ENCODE measurements around the gene CCDC141. TPM values are rescaled to one million over a fixed set of nuclear protein-coding genes. Genes with fewer than 3 reads are reported as not detected.
"Not testable (repeated sequence)": the region's sequence is repeated elsewhere in the genome, so short reads cannot be mapped to it uniquely, and the experiment has no call there.

Gene CCDC141
- total RNA-seq, 1 donor = not detected

DNA sequence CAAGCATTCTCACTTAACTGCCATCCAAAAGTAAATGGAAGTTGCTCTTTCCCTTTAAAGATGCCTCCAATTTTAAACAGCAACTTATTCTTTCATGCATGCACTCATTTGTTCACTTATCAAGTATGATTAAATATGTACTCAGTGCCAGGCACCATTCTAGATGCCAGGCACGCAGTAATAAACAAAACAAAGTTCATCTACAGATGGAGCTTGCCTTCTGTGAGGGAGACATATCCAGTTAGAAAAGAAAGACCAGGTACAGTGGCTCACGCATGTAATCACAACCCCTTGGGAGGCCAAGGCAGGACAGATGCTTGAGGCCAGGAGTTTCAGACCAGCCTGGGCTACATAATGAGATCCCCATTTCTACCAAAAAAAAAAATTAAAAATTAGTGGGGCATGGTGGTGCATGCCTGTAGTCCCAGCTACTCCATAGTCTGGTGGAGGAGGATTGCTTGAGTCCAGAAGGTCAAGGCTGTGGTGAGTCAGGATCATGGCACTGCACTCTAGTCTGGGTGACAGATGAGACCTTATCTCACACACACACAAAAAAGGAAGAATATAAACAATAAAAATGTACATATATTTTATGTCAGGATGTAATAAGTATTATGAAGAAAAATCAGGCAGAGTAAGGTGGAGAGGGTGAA lies 19.2 kb upstream of the CCDC141 start:
- Histone ChIP-seq H3K79me2 (ENCODE audit: insufficient read depth, low read length) (no peaks in the 10 kb centered on the region), H3K27ac (ENCODE audit: low read depth, low read length) (no peak overlapping the region), H2AFZ (ENCODE audit: low read length) (no peak overlapping the region), H3K4me1 (ENCODE audit: insufficient read depth, low read length) (no peaks in the 10 kb centered on the region), H3K4me2 (ENCODE audit: insufficient read depth, low read length) (no peak overlapping the region), H3K9me3 (ENCODE audit: low read depth, low read length) (no peaks in the 10 kb centered on the region), H3K27me3 (ENCODE audit: insufficient read depth, low read length) (no peaks in the 10 kb centered on the region), H4K20me1 (ENCODE audit: insufficient read depth, low read length) (no peaks in the 10 kb centered on the region), H3K4me3 (ENCODE audit: insufficient read depth, low read length) (no peak overlapping the region), H3K36me3 (ENCODE audit: insufficient read depth, low read length) (no peaks in the 10 kb centered on the region)
- TF ChIP-seq, protein P1, sequence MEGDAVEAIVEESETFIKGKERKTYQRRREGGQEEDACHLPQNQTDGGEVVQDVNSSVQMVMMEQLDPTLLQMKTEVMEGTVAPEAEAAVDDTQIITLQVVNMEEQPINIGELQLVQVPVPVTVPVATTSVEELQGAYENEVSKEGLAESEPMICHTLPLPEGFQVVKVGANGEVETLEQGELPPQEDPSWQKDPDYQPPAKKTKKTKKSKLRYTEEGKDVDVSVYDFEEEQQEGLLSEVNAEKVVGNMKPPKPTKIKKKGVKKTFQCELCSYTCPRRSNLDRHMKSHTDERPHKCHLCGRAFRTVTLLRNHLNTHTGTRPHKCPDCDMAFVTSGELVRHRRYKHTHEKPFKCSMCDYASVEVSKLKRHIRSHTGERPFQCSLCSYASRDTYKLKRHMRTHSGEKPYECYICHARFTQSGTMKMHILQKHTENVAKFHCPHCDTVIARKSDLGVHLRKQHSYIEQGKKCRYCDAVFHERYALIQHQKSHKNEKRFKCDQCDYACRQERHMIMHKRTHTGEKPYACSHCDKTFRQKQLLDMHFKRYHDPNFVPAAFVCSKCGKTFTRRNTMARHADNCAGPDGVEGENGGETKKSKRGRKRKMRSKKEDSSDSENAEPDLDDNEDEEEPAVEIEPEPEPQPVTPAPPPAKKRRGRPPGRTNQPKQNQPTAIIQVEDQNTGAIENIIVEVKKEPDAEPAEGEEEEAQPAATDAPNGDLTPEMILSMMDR (IDR thresholded peaks at IDR 0.05; ENCODE audit: extremely low read depth, low read depth, low read length) = no peak
- no peak for DNase-seq (ENCODE audit: insufficient read length, low spot score, missing footprints)

- Histone ChIP-seq H3K4me1 (ENCODE audit: insufficient read depth, low read length) (no peaks in the 10 kb centered on the region), H3K4me2 (ENCODE audit: insufficient read depth, low read length) (no peak overlapping the region), H3K9me3 (ENCODE audit: low read depth, low read length) (no peaks in the 10 kb centered on the region), H4K20me1 (ENCODE audit: insufficient read depth, low read length) (no peaks in the 10 kb centered on the region), H3K79me2 (ENCODE audit: insufficient read depth, low read length) (no peaks in the 10 kb centered on the region), H3K36me3 (ENCODE audit: insufficient read depth, low read length) (no peaks in the 10 kb centered on the region), H3K27ac (ENCODE audit: low read depth, low read length) (no peak overlapping the region), H3K27me3 (ENCODE audit: insufficient read depth, low read length) (no peaks in the 10 kb centered on the region), H2AFZ (ENCODE audit: low read length) (no peak overlapping the region), H3K4me3 (ENCODE audit: insufficient read depth, low read length) (no peak overlapping the region)
- TF ChIP-seq, protein P1 (IDR thresholded peaks at IDR 0.05; ENCODE audit: extremely low read depth, low read depth, low read length) = no peak
- DNase-seq (ENCODE audit: insufficient read length, low spot score, missing footprints) = no peak
Observed at GRCh38 chr2:179059026-179059700, 9.2 kb upstream of the CCDC141 start.

- no peaks in the 10 kb centered on the region for H4K20me1 ChIP-seq (ENCODE audit: insufficient read depth, low read length)
- no peak overlapping the region for H3K27ac ChIP-seq (ENCODE audit: low read depth, low read length)
- H3K4me3 ChIP-seq (ENCODE audit: insufficient read depth, low read length) = no peak overlapping the region
- DNase-seq (ENCODE audit: insufficient read length, low spot score, missing footprints) = no peak
- no peak overlapping the region for H3K4me2 ChIP-seq (ENCODE audit: insufficient read depth, low read length)
- H2AFZ ChIP-seq (ENCODE audit: low read length) = no peak overlapping the region
- TF ChIP-seq, protein P1 (IDR thresholded peaks at IDR 0.05; ENCODE audit: extremely low read depth, low read depth, low read length) = no peak
- H3K27me3 ChIP-seq (ENCODE audit: insufficient read depth, low read length) = no peaks in the 10 kb centered on the region
- H3K9me3 ChIP-seq (ENCODE audit: low read depth, low read length) = no peaks in the 10 kb centered on the region
- no peaks in the 10 kb centered on the region for H3K4me1 ChIP-seq (ENCODE audit: insufficient read depth, low read length)
- H3K79me2 ChIP-seq (ENCODE audit: insufficient read depth, low read length) = no peaks in the 10 kb centered on the region
- H3K36me3 ChIP-seq (ENCODE audit: insufficient read depth, low read length) = no peaks in the 10 kb centered on the region
Observed at GRCh38 chr2:179057737-179058136, 7.8 kb upstream of the CCDC141 start.

- not testable (repeated sequence) for H3K4me1 ChIP-seq (ENCODE audit: insufficient read depth, low read length); H3K79me2 ChIP-seq (ENCODE audit: insufficient read depth, low read length); H4K20me1 ChIP-seq (ENCODE audit: insufficient read depth, low read length); DNase-seq (ENCODE audit: insufficient read length, low spot score, missing footprints); H3K27me3 ChIP-seq (ENCODE audit: insufficient read depth, low read length); H3K9me3 ChIP-seq (ENCODE audit: low read depth, low read length); H2AFZ ChIP-seq (ENCODE audit: low read length); H3K4me2 ChIP-seq (ENCODE audit: insufficient read depth, low read length); H3K36me3 ChIP-seq (ENCODE audit: insufficient read depth, low read length); H3K27ac ChIP-seq (ENCODE audit: low read depth, low read length); H3K4me3 ChIP-seq (ENCODE audit: insufficient read depth, low read length)
Observed at GRCh38 chr2:179053568-179053967, 3.6 kb upstream of the CCDC141 start.
